Activated T-helper 1 cell treated with anti-CD3 and anti-CD28 coated beads, Interleukin-12 subunit alpha, Interleukin-12 subunit beta, Interleukin-2, Interleukin-4 antibody, amounts not matched to agents 30 ng/mL and 10 ng/mL and 1 ng/mL, durations not matched to agents 14 hours and 24 hours and 36 hours (primary cell): ENCODE measurements around the gene MED13L. TPM values are rescaled to one million over a fixed set of nuclear protein-coding genes. Genes with fewer than 3 reads are reported as not detected.

Experiments
- DNase-seq: peaks from one replicate; pipeline ENCODE4 v3.0.0; 2021; ENCODE audit warnings: low spot score
- H3K27ac Mint-ChIP-seq: one replicate; pipeline ENCODE4 v1.8.0; 2021; ENCODE audit warnings: mild to moderate bottlenecking, mixed read lengths
- H3K27me3 Mint-ChIP-seq: one replicate; pipeline ENCODE4 v1.8.0; 2022; ENCODE audit warnings: mild to moderate bottlenecking, moderate library complexity, mixed read lengths; ENCODE audit not compliant: insufficient read depth
- H3K36me3 Mint-ChIP-seq: one replicate; pipeline ENCODE4 v1.8.0; 2021; ENCODE audit warnings: low read depth, mixed read lengths
- H3K4me1 Mint-ChIP-seq: one replicate; pipeline ENCODE4 v1.8.0; 2021; ENCODE audit warnings: low read depth, mixed read lengths
- H3K4me3 Mint-ChIP-seq: one replicate; pipeline ENCODE4 v1.8.0; 2021; ENCODE audit warnings: mild to moderate bottlenecking, moderate library complexity, mixed read lengths
- H3K9me3 Mint-ChIP-seq: one replicate; pipeline ENCODE4 v1.8.0; 2021; ENCODE audit warnings: mixed read lengths
- intact Hi-C: fragments of 100-400 bp; cut with micrococcal nuclease; formaldehyde crosslinking; loops from one replicate; pipeline ENCODE4 v1.15.1; 2024
- total RNA-seq: library from RNA; stranded (reverse); gene quantifications from 2 replicates; pipeline ENCODE4 v1.2.3, GENCODE V29; 2022

Gene MED13L
- total RNA-seq, 1 donor from 2014 or later: 66.1 TPM

DNA sequence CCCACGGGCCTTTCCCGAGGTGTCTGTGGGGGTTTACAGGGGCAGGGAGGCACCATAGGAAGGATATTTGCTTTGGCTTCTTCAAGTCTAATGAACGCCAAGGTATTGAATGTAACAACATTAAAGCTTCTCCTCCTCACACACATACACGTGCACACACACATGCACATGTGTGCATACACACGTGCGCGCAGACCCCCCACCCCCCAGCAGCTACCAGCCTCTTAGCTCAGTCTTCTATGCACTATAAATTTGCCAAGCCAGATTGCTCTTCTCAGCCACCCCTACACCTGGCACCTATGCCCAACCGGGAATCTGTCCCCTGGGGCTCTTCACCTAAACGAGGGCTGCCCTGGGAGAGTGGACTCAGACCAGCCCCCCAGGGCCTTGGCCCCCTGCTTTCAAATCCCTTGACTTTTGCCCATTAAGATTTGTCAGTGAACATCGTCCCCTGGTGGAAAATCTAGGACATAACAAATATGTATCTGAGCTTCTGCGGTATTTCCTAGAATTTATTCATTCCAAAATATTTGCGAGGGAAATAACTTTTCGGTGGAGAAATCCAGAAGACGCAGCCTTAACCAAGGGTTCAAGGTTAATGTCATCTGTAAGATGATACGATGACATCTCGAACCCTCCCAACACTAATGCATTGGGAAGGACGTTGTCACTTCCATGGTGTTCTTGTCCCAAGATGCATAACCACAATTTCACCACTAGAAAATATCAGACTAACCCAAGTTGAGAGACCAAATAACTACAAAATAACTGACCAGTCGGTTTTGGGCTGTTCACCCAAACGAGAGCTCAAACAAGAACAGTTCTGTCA is 330.4 kb downstream of the MED13L start:
- Mint-ChIP-seq H3K4me3 (no peak overlapping the region), H3K4me1 (no peaks in the 10 kb centered on the region), H3K27me3 (no peaks in the 10 kb centered on the region), H3K36me3 (no peaks in the 10 kb centered on the region), H3K27ac (no peak overlapping the region), H3K9me3 (no peaks in the 10 kb centered on the region)
- no peak for DNase-seq
- intact Hi-C loops: no loop called here

DNA sequence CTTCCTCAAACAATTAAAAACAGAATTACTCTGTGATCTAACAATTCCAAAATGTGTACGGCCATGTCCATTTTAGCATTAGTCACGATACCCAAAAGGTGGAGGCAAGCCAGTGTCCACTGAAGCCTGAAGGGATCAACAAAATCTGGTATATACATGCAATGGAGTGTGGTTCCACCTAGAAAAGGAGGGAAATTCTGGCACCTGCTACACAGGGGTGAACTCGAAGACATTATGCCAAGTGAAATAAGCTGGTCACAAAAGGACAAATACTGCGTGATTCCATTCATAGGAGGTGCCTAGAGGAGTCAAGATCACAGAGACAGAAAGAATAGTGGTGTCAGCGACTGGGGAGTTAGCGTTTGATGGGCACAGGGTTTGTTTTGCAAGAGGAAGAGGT is 331.4 kb downstream of the MED13L start:
- Mint-ChIP-seq H3K27me3 (no peaks in the 10 kb centered on the region), H3K4me3 (no peak overlapping the region), H3K27ac (no peak overlapping the region), H3K36me3 (no peaks in the 10 kb centered on the region), H3K9me3 (no peaks in the 10 kb centered on the region), H3K4me1 (no peaks in the 10 kb centered on the region)
- intact Hi-C loops: no loop called here
- no peak for DNase-seq

DNA sequence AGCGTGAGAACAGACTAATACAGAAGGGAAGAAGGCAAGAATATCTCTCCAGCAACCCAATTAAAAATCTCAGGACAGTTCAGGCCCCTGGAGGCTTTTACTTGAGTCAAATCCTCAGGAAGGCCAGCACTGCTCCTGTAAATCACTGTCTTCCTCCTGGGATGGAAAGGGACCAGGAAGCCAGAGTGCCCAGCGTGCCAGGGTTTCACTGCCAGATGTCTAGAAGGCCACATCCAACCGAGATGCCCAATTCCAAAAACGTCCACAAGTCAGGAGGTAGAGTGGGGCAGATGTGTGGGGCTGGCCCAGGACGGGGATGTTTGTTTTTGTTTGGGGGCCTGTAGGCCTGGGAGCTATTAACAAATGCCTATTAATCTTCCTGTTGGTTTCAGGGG is 332.0 kb downstream of the MED13L start:
- intact Hi-C loops: no loop called here
- Mint-ChIP-seq H3K36me3 (no peaks in the 10 kb centered on the region), H3K27me3 (no peaks in the 10 kb centered on the region), H3K4me1 (no peaks in the 10 kb centered on the region), H3K4me3 (no peak overlapping the region), H3K9me3 (no peaks in the 10 kb centered on the region), H3K27ac (no peak overlapping the region)
- DNase-seq: no peak

DNA sequence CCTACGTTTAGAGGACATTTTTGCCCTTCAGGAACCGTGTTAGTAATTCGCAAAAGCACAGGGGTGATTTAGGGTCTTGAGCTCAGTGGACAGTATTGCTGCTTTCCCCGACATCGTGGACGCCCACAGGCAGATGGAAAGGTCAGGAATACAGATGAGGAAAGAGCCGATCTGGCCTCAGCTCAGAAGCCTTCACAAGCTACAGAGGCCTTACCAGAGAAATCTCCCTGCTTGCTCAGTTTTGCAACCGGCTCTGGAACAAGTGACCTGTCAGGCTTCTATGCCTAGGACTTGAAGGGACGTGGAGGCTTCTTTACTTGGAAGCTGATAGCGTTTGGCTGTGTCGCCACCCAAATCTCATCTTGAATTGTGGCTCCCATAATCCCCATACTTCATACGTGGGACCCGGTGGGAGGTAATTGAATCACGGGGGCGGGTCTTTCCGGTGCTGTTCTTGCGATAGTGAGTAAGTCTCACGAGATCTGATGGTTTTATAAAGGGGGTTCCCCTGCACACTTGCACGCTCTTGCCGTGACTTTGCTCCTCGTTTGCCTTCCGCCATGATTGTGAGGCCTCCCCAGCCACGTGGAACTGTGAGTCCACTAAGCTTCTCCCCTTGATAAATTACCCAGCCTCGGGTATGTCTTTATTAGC is 332.5 kb downstream of the MED13L start:
- Mint-ChIP-seq H3K9me3 (no peaks in the 10 kb centered on the region), H3K36me3 (no peaks in the 10 kb centered on the region), H3K27me3 (no peaks in the 10 kb centered on the region), H3K27ac (no peak overlapping the region), H3K4me1 (no peaks in the 10 kb centered on the region), H3K4me3 (no peak overlapping the region)
- intact Hi-C loops: no loop called here
- DNase-seq: no peak

DNA sequence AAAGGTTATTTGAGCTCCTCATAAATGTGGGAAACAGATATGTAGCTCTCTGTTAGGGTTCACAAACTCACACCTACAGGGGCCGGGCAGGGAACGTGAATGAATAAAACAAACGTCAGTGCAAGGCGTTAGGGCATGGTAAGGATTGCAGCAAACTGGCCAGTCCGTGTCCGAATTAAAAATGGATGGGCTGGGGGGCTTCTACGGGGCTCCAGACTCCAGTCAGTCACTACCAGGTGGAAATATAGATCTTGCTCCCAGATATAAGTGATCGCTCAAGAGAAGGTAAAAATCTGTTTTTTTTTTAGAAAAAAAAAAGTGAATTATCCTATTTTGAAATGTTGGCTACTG is 333.1 kb downstream of the MED13L start:
- intact Hi-C loops: no loop called here
- Mint-ChIP-seq H3K4me3 (no peak overlapping the region), H3K36me3 (no peaks in the 10 kb centered on the region), H3K27ac (no peak overlapping the region), H3K27me3 (no peaks in the 10 kb centered on the region), H3K9me3 (no peaks in the 10 kb centered on the region), H3K4me1 (no peaks in the 10 kb centered on the region)
- DNase-seq: no peak

DNA sequence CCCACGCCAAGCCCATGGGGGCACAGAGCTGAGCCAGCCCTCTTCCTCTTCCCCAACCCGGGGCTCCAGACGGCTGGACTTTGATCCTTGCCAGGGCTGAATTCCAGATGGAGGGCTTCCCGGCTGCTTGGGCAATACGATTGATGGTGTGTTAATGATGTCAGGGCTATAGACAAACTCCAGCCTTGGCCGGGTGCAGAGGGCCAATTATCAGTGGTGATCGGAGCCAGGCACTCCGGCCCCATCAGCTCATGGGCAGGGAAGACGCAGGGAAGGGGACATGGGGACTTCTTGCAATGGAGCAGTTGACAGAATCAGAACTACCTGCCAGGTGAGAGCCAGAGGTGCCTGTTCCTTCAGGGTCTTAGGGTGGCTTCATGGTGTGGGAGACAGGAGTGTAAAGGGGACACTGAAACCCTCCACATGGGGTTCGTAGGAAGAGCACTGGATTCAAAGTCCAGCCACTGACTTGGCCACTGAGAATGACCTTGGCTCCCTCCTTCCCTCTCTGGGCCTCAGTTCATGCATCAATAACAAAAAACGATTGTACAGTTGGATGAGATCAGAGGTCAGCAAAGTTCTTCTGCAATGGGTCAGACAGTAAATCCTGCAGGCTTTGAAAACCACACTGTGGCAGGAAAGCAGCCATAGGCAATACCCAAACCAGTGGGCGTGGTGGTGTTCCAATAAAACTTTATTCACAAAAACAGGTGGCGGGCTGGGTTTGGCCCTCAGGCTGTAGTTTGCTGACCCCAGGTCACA is 333.7 kb downstream of the MED13L start:
- Mint-ChIP-seq H3K4me3 (no peak overlapping the region), H3K36me3 (no peaks in the 10 kb centered on the region), H3K27ac (no peak overlapping the region), H3K4me1 (no peaks in the 10 kb centered on the region), H3K9me3 (peaks cover 5% of the 10 kb centered on the region), H3K27me3 (peaks cover 2% of the 10 kb centered on the region)
- intact Hi-C loops: no loop called here
- DNase-seq: no peak

DNA sequence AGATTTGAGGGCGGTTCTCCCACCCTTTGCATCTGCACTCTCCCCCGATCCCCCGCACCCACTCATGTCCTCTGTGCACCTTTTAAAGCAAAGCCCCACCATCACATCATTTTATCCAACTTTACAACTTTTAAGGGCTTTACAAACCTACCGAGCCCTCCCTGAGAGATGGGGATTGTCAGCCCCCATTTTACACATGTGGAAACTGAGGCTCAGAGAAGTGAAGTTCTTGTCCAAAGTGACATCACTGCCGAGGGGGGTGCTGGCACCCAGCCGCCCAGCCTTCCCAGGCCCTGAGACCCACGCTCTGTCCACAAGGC is 334.2 kb downstream of the MED13L start:
- peaks cover 8% of the 10 kb centered on the region for H3K27me3 Mint-ChIP-seq
- H3K4me3 Mint-ChIP-seq: no peak overlapping the region
- no peaks in the 10 kb centered on the region for H3K36me3 Mint-ChIP-seq
- no peak for DNase-seq
- no peaks in the 10 kb centered on the region for H3K4me1 Mint-ChIP-seq
- intact Hi-C loops: no loop called here
- no peak overlapping the region for H3K27ac Mint-ChIP-seq
- peaks cover 7% of the 10 kb centered on the region for H3K9me3 Mint-ChIP-seq

DNA sequence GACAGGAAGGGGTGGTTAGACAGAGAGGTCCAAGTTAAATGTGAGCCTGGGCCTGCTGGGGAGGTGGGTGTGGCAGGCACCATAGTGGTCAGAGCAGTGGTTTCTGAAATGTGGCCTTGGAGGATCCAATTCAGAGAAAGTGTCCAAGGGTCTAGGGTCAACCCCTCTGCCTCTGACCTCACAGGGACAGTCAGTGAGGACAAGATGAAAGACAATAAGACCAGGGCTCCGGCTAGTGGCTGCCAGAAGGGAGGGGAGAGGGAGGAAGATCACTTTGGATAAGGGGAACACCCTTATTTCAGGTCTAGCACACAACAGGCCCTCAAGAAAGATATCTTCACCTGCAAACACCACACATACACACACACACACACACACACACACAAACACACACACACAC is 335.1 kb downstream of the MED13L start:
- H3K4me1 Mint-ChIP-seq: no peaks in the 10 kb centered on the region
- H3K9me3 Mint-ChIP-seq: peaks cover 7% of the 10 kb centered on the region
- intact Hi-C loops: no loop called here
- H3K4me3 Mint-ChIP-seq: no peak overlapping the region
- H3K27me3 Mint-ChIP-seq: peaks cover 13% of the 10 kb centered on the region
- H3K36me3 Mint-ChIP-seq: peaks cover 2% of the 10 kb centered on the region
- DNase-seq: no peak
- H3K27ac Mint-ChIP-seq: no peak overlapping the region

DNA sequence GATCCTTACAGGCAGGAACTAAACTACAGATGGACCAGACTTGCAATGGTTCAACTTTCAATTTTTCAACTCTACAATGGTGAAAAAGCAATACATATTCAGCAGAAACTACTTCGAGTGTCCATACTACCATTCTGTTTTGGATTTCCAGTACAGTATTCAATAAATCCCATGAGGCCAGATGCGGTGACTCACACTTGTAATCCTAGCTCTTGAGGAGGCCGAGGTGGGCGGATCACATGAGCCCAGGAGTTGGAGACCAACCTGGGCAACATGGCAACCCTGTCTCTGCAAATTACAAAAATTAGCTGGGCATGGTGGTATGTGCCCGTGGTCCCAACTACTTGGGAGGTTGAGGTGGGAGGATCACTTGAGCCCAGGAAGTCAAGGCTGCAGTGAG is 336.1 kb downstream of the MED13L start:
- Mint-ChIP-seq H3K27ac (no peak overlapping the region), H3K4me1 (no peaks in the 10 kb centered on the region), H3K4me3 (no peak overlapping the region), H3K36me3 (peaks cover 2% of the 10 kb centered on the region), H3K9me3 (peaks cover 7% of the 10 kb centered on the region), H3K27me3 (peaks cover 15% of the 10 kb centered on the region)
- no peak for DNase-seq
- intact Hi-C loops: no loop called here

DNA sequence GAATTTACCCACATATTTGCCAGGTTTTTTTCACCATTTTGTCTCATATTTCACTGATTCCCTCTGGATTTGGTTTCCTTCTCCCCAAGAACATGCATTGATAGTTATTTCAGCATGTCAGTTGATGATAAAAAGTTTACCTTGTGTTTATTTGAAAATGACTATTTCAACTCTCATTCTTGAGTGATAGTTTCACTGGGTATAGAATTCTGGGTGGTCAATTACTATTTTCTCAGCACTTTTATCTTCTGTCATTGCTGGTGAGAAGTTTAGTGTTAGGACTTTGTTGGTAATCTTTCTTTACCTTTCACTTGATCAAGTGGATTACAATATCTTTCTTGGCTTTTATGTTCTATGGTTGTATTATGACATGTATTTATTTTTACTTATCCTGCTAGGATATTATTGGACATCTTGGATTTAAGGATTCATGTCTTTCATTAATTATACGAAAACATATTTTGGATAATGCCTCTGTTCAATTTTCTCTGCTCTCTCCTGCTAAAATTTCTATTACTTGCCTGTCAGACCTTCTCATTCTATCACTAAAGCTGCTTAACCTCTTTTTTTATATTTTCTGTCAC is 338.6 kb downstream of the MED13L start:
- peaks cover 15% of the 10 kb centered on the region for H3K27me3 Mint-ChIP-seq
- H3K36me3 Mint-ChIP-seq: peaks cover 2% of the 10 kb centered on the region
- H3K4me3 Mint-ChIP-seq: no peak overlapping the region
- no peaks in the 10 kb centered on the region for H3K4me1 Mint-ChIP-seq
- no peak for DNase-seq
- H3K27ac Mint-ChIP-seq: no peak overlapping the region
- intact Hi-C loops: no loop called here
- peaks cover 7% of the 10 kb centered on the region for H3K9me3 Mint-ChIP-seq

DNA sequence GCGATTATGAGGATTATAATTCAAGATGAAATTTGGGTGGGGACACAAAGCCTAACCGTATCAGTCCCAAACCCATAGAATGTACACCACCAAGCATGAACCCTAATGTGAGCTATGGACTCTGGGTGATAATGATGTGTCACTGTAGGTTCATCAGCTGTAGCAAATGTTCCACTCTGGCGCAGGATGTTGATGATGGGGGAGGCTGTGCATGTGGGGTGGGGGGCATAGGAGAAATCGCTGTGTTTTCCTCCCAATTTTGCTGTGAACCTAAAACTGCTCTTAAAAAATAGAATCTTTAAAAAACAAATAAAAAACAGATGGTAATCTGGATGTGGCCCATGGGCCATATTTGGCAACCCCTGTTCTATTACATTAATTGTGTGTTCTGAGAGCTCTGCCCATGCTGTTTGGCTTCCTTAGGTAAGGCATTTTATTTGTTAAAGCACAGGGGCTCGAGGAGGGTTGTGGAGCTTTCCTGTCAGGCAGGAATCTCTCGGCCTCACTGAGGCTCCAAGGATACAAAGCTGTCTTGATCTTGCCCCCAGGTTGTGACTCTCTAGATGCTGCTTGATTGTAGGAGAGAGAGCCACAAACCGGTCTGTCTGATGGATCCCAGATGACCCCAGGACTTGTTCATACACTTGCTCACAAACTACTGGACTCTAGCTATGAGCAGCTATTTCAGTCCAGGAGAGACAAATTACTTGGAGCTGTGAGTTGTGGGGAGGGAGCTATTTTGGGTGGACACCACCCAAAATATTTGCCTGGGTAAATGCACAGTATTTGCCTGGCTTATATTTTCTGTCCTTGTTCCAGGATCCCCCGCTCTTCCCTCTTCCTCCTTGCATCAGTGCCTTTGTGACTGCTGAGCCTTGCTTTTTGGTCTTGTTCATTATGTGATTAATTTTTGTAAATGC is 340.2 kb downstream of the MED13L start:
- Mint-ChIP-seq H3K4me3 (no peak overlapping the region), H3K4me1 (no peaks in the 10 kb centered on the region), H3K27ac (no peak overlapping the region), H3K27me3 (peaks cover 15% of the 10 kb centered on the region), H3K9me3 (peaks cover 7% of the 10 kb centered on the region), H3K36me3 (peaks cover 2% of the 10 kb centered on the region)
- intact Hi-C loops: no loop called here
- no peak for DNase-seq

DNA sequence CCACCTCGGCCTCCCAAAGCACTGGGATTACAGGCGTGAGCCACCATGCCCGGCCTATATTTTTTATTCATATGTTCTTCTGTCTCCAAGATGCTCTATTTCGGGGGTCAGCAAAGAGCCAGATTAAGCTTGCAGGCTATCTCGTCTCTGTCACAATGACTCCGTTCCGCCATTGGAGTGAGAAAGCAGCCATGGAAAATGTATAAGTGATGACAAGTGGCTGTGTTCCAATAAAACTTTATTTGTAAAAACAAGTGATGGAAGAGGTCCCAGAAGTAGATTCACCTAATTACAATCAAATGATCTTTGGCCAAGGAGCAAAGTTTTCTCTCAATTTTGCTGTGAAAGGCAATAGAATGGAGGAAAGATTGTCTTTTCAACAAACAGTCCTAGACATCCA is 342.6 kb downstream of the MED13L start:
- no peaks in the 10 kb centered on the region for H3K4me1 Mint-ChIP-seq
- no peak overlapping the region for H3K27ac Mint-ChIP-seq
- peaks cover 7% of the 10 kb centered on the region for H3K9me3 Mint-ChIP-seq
- no peak overlapping the region for H3K4me3 Mint-ChIP-seq
- no peak for DNase-seq
- intact Hi-C loops: no loop called here
- peaks cover 17% of the 10 kb centered on the region for H3K27me3 Mint-ChIP-seq
- H3K36me3 Mint-ChIP-seq: peaks cover 2% of the 10 kb centered on the region
